ENCODE data around the gene RAB31. TPM values are rescaled to one million over a fixed set of nuclear protein-coding genes. Genes with fewer than 3 reads are reported as not detected.

Gene RAB31
- polyA plus RNA-seq, 1 of the 3 experiments (the other 2 are of a cell fraction), result 23.0 TPM

- H3K9me3 ChIP-seq, result no peaks in the 10 kb centered on the region
- H3K4me1 ChIP-seq (ENCODE audit: control insufficient read depth in 1 of 2, insufficient read depth in 2 of 2, low read depth in 1 of 2, low read length in 1 of 2), result peaks cover 0 to 2% of the 10 kb centered on the region in 2 experiments; a peak in 1 of 4 replicates
- TF ChIP-seq YY1 (IDR thresholded peaks at IDR 0.05; ENCODE audit: low read depth) (no peak), EP300 (IDR thresholded peaks at IDR 0.05; ENCODE audit: borderline replicate concordance in 1 of 2, low read depth in 1 of 2, low read length in 1 of 2) (no peak), PBX3 (IDR thresholded peaks at IDR 0.05) (no peak), RXRA (IDR thresholded peaks at IDR 0.05; ENCODE audit: borderline replicate concordance, low read depth) (no peak), JUND (IDR thresholded peaks at IDR 0.05) (no peak)
- H3K79me2 ChIP-seq (ENCODE audit: insufficient read depth), result peaks cover 34% of the 10 kb centered on the region; the same call in 1 of the 2 replicates
- H3K9ac ChIP-seq, result no peak overlapping the region
- CTCF ChIA-PET, result interaction anchor here (0.9 to 1.8 kb wide), 10 partner anchors 10 to 197 kb away, joined by 3 to 12 read pairs (median 3); partner anchors contain the start of gene VAPA
- POLR2A ChIA-PET, result no interaction called here
- H3K36me3 ChIP-seq (replicated peaks in 1 of 2; ENCODE audit: control insufficient read depth in 1 of 2, insufficient read depth in 2 of 2, low read length in 1 of 2), result no peaks in the 10 kb centered on the region
- no peak for DNase-seq
- no peaks in the 10 kb centered on the region for H3K9me2 ChIP-seq
- 81% methylated on average over 14 of the region's 14 CpGs for WGBS (ENCODE audit: low lambda C conversion rate)
- peaks cover 6% of the 10 kb centered on the region for H3F3A ChIP-seq (replicated peaks; ENCODE audit: insufficient read depth)
- H3K4me2 ChIP-seq, result 0 out of 2 replicates have a peak overlapping the region, but pooled peaks have one; percentile 23
- no peak overlapping the region for H3K27ac ChIP-seq (ENCODE audit: low read depth in 2 of 2, low read length in 1 of 2)
- H2AFZ ChIP-seq (ENCODE audit: low read depth), result 0 out of 2 replicates have a peak overlapping the region, but pooled peaks have one; percentile 32
- H3K4me3 ChIP-seq (ENCODE audit: low read depth in 2 of 2, low read length in 1 of 2), result no peak overlapping the region
- no peaks in the 10 kb centered on the region for H4K20me1 ChIP-seq (ENCODE audit: insufficient read depth)
- no peaks in the 10 kb centered on the region for H3K27me3 ChIP-seq (ENCODE audit: insufficient read depth)
Observed at GRCh38 chr18:9771977-9772660, 64.0 kb downstream of the RAB31 start.

GRCh38 chr18:9772847-9773677, 65.0 kb downstream of the RAB31 start:
- CTCF ChIA-PET, result interaction anchor here (0.9 to 1.8 kb wide), 8 partner anchors 11 to 198 kb away, joined by 3 to 5 read pairs (median 3); no protein-coding TSS in a partner anchor
- no peak for TF ChIP-seq YY1 (IDR thresholded peaks at IDR 0.05; ENCODE audit: low read depth)
- TF ChIP-seq TCF12 (IDR thresholded peaks at IDR 0.05), result no peak
- TF ChIP-seq PBX3 (IDR thresholded peaks at IDR 0.05), result no peak
- no peak for TF ChIP-seq FOSL2 (IDR thresholded peaks at IDR 0.05; ENCODE audit: borderline replicate concordance, low read depth)
- TF ChIP-seq ELF1 (IDR thresholded peaks at IDR 0.05), result no peak
- TF ChIP-seq MAX (IDR thresholded peaks at IDR 0.05; ENCODE audit: low read depth), result no peak
- TF ChIP-seq TEAD4 (IDR thresholded peaks at IDR 0.05; ENCODE audit: borderline replicate concordance, insufficient read depth), result no peak
- TF ChIP-seq SMC3 (IDR thresholded peaks at IDR 0.05; ENCODE audit: low read depth, low read length), result no peak
- no peak for TF ChIP-seq FOXM1 (IDR thresholded peaks at IDR 0.05; ENCODE audit: low read depth)
- TF ChIP-seq CTCF (IDR thresholded peaks at IDR 0.05), result no peak
- TF ChIP-seq EZH2phosphoT487 (IDR thresholded peaks at IDR 0.05; ENCODE audit: borderline replicate concordance, low read depth), result no peak
- no peak for TF ChIP-seq NFIC (IDR thresholded peaks at IDR 0.05; ENCODE audit: borderline replicate concordance)
- TF ChIP-seq SIN3A (IDR thresholded peaks at IDR 0.05; ENCODE audit: borderline replicate concordance, low read depth, low read length), result no peak
- no peak for TF ChIP-seq RFX5 (IDR thresholded peaks at IDR 0.05; ENCODE audit: low read length)
- no peak for TF ChIP-seq ZBTB33 (IDR thresholded peaks at IDR 0.05; ENCODE audit: borderline replicate concordance, low read depth)
- no peak for TF ChIP-seq TAF1 (IDR thresholded peaks at IDR 0.05; ENCODE audit: borderline replicate concordance, low read depth, low read length)

More at GRCh38 chr18:9772847-9773677, 65.0 kb downstream of the RAB31 start:
- Histone ChIP-seq H3K36me3 (replicated peaks in 1 of 2; ENCODE audit: control insufficient read depth in 1 of 2, insufficient read depth in 2 of 2, low read length in 1 of 2) (no peaks in the 10 kb centered on the region), H3K4me1 (ENCODE audit: control insufficient read depth in 1 of 2, insufficient read depth in 2 of 2, low read depth in 1 of 2, low read length in 1 of 2) (peaks cover 0 to 2% of the 10 kb centered on the region in 2 experiments; a peak in 1 of 4 replicates), H4K20me1 (ENCODE audit: insufficient read depth) (no peaks in the 10 kb centered on the region), H3K4me2 (no peak overlapping the region), H3K9me3 (no peaks in the 10 kb centered on the region), H3K79me2 (ENCODE audit: insufficient read depth) (peaks cover 34% of the 10 kb centered on the region; the same call in 1 of the 2 replicates), H3K9ac (no peak overlapping the region), H3F3A (replicated peaks; ENCODE audit: insufficient read depth) (peaks cover 6% of the 10 kb centered on the region), H2AFZ (ENCODE audit: low read depth) (no peak overlapping the region), H3K27ac (ENCODE audit: low read depth in 2 of 2, low read length in 1 of 2) (no peak overlapping the region), H3K9me2 (no peaks in the 10 kb centered on the region), H3K4me3 (ENCODE audit: low read depth in 2 of 2, low read length in 1 of 2) (no peak overlapping the region), H3K27me3 (ENCODE audit: insufficient read depth) (no peaks in the 10 kb centered on the region)
- no peak for DNase-seq
- WGBS (ENCODE audit: low lambda C conversion rate), result 96% methylated on average over 12 of the region's 13 CpGs
- POLR2A ChIA-PET, result no interaction called here

Data from SK-N-SH (cell line).